Astrocyte of the cerebellum (primary cell): Measurements from ENCODE around the gene P2RX2.

ENCODE experiments used
- DNase-seq: peaks from one replicate; pipeline ENCODE4 v3.0.0-alpha.2; 2011; ENCODE audit warnings: low read depth
- H3K4me3 ChIP-seq: 2 replicates; pipeline ENCODE4 v1.5.1; 2011; ENCODE audit warnings: mild to moderate bottlenecking, low read depth, low read length, moderate library complexity
- CTCF ChIP-seq: IDR thresholded peaks from 2 replicates; pipeline ENCODE4 v1.5.1; 2012; ENCODE audit warnings: low read length, low read depth, moderate library complexity, mild to moderate bottlenecking; ENCODE audit errors: missing control alignments
- in situ Hi-C: cut with HindIII; loops from 2 replicates; pipeline ENCODE4 v1.10.0; 2017; ENCODE audit warnings: low sequenced_read_pairs

Gene P2RX2

GRCh38 chr12:132578118-132578517, 40.5 kb upstream of the P2RX2 start:
- in situ Hi-C loops = no loop called here
- H3K4me3 ChIP-seq = no peak overlapping the region
- DNase-seq = no peak
- no peak for TF ChIP-seq CTCF

- H3K4me3 ChIP-seq = no peak overlapping the region
- no peak for TF ChIP-seq CTCF
- in situ Hi-C loops = no loop called here
- no peak for DNase-seq
Measured at GRCh38 chr12:132578826-132579225, 39.8 kb upstream of the P2RX2 start.

DNA sequence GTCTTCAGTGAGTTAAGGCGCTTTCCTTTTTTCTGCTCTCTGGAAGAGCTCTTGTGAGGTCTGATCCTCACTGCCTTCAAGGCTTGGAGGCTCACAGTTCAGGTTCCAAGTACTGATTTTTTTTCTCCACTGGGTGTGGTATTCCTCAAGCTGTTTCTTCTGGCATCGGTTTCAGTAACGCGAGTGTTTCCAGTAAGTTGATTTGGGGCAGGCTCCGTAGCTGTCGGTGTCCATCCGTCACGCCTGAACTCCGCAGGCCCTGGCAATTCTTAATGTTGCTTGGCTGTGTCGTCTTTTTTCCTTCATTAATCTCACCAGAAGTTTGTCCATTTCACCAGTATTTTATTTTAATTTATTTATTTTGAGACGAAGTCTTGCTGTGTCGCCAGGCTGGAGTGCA, 38.8 kb upstream of the P2RX2 start:
- DNase-seq = no peak

DNA sequence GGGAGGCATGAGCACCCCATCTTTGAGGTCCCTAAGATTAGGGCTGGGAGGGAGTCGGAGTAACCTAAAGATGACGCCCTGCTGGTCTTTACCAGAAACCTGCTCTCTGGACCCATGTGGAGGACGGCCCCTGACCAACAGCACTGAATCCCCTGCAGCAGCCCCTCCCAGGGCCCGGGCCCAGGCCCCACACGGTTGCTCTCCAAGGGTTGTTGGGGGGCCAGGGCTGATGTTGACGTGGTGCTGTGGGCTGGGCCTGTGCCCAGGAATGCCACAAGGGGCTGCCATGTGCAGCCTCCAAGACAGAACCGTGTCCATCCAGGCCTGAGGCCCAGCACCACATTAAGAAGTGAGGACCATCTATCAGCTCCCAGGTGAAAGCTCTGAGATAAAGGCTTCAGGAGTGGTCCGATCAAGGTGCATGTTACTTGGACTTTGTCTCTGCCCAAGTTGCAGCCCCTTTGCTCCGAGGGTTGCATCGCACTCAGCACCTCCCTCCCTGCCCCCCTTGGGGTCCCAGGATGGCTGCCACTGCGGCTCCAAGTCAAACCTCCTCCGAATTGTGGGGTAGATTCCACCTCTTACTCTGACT, 37.8 kb upstream of the P2RX2 start:
- no peak for DNase-seq
- in situ Hi-C loops = no loop called here
- TF ChIP-seq CTCF = no peak
- no peak overlapping the region for H3K4me3 ChIP-seq

More for the DNA sequence above, 38.8 kb upstream of the P2RX2 start:
- TF ChIP-seq CTCF = no peak
- in situ Hi-C loops = no loop called here
- no peak overlapping the region for H3K4me3 ChIP-seq

GRCh38 chr12:132581348-132582057, 37.1 kb upstream of the P2RX2 start:
- no peak for TF ChIP-seq CTCF
- in situ Hi-C loops = no loop called here

DNA sequence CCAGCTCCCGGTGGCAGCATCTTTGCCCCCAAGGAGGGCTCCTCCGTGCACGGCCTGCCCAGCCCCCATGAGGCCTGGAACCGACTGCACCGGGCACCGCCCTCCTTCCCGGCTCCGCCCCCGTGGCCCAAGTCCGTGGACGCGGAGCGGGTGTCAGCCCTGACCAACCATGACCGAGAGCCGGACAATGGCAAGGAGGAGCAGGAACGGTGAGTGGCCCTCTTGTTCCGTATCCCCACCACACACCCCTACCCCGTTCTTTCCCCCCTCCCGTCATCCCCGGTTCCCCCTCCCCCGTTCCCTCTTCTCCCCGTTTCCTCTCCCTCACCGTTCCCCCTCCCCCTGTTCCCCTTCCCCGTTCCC, 36.5 kb upstream of the P2RX2 start:
- TF ChIP-seq CTCF = no peak
- H3K4me3 ChIP-seq = no peak overlapping the region
- DNase-seq = no peak
- in situ Hi-C loops = no loop called here

More at GRCh38 chr12:132581348-132582057, 37.1 kb upstream of the P2RX2 start:
- no peak for DNase-seq
- H3K4me3 ChIP-seq = no peak overlapping the region
